GM12872 (cell line): ENCODE data around the gene DMAC2L.

ENCODE experiments used
- CTCF ChIP-seq: IDR thresholded peaks from 3 replicates; pipeline ENCODE4 v1.5.1; 2011; ENCODE audit warnings: low read depth, mild to moderate bottlenecking, low read length, moderate library complexity; ENCODE audit not compliant: insufficient read depth

Gene DMAC2L

GRCh38 chr14:50311972-50312733 is at the start of gene DMAC2L, which contains the start of gene L2HGDH:
TSS of gene DMAC2L (plus strand) at chr14:50312324. CDS start at chr14:50321488, 9,164 bp downstream.
TSS of gene L2HGDH (minus strand) at chr14:50312229. CDS start at chr14:50312150, 79 bp downstream.
- no peak for TF ChIP-seq CTCF

GRCh38 chr14:50262865-50263264 is 49.3 kb upstream of the DMAC2L start:
- no peak for TF ChIP-seq CTCF

GRCh38 chr14:50263321-50263720 is 48.8 kb upstream of the DMAC2L start:
- TF ChIP-seq CTCF = no peak

GRCh38 chr14:50265029-50265428 is 47.1 kb upstream of the DMAC2L start:
- TF ChIP-seq CTCF = no peak

GRCh38 chr14:50270932-50271331 is 41.2 kb upstream of the DMAC2L start:
- no peak for TF ChIP-seq CTCF

- TF ChIP-seq CTCF = no peak
Measured at GRCh38 chr14:50272498-50272897, 39.6 kb upstream of the DMAC2L start.

- no peak for TF ChIP-seq CTCF
Measured at GRCh38 chr14:50285861-50286260, 26.3 kb upstream of the DMAC2L start.

- TF ChIP-seq CTCF = no peak
Measured at GRCh38 chr14:50288146-50288545, 24.0 kb upstream of the DMAC2L start.
